ENCODE measurements around the gene PERM1.
A peak's percentile ranks its signal among the peaks of the same experiment; 100 is the strongest.
"Not testable (repeated sequence)": the region's sequence is repeated elsewhere in the genome, so short reads cannot be mapped to it uniquely, and the experiment has no call there.

The PERM1 gene

DNA sequence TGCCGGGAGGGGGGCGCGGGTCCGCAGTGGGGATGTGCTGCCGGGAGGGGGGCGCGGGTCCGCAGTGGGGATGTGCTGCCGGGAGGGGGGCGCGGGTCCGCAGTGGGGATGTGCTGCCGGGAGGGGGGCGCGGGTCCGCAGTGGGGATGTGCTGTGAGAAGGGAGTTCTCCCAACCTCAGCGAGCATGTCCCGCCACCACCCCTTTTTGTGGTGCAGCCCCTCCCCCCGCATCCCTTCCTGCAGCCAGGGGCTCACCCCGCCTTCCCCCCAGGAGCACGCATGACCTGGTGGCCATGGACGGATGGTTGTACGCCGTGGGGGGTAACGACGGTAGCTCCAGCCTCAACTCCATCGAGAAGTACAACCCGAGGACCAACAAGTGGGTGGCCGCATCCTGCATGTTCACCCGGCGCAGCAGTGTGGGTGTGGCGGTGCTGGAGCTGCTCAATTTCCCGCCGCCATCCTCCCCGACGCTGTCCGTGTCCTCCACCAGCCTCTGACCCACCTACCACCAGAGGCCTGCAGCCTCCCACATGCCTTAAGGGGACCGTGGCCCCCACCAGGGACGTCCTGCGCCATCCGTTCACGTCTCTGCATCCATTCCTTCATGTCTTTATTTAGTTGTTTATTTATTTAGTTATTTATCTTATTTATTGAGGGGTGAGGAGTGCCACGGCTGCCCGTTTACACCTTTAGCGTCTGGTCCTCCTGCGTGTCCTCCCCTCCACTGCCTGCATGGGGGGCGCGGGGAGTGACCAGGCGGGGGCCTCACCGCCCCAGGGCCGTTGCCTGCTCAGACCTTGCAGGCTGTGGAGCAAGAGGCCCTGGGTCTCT, 17.0 kb downstream of the PERM1 start:
- no peak for DNase-seq

GRCh38 chr1:963746-964525, 18.0 kb downstream of the PERM1 start:
- no peak for DNase-seq

DNA sequence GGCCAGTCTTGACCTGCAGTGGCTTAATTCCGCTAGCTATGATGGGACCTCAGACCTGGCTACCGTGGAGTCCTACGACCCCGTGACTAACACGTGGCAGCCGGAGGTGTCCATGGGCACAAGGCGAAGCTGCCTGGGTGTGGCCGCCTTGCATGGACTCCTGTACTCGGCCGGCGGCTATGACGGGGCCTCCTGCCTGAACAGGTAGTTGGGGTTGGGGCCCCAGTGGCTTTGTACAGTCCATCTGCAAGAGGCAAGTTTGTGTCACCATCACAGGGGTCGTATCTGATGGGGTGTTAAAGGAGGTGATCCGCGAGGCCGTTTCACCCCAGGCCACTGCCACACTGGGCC, 18.6 kb downstream of the PERM1 start:
- no peak for DNase-seq

- no peak for DNase-seq
Measured at GRCh38 chr1:962381-963300, 19.3 kb downstream of the PERM1 start.

- peak in 1 of 3 donors; percentile 30 for DNase-seq
Measured at GRCh38 chr1:961132-961669, 20.7 kb downstream of the PERM1 start.

DNA sequence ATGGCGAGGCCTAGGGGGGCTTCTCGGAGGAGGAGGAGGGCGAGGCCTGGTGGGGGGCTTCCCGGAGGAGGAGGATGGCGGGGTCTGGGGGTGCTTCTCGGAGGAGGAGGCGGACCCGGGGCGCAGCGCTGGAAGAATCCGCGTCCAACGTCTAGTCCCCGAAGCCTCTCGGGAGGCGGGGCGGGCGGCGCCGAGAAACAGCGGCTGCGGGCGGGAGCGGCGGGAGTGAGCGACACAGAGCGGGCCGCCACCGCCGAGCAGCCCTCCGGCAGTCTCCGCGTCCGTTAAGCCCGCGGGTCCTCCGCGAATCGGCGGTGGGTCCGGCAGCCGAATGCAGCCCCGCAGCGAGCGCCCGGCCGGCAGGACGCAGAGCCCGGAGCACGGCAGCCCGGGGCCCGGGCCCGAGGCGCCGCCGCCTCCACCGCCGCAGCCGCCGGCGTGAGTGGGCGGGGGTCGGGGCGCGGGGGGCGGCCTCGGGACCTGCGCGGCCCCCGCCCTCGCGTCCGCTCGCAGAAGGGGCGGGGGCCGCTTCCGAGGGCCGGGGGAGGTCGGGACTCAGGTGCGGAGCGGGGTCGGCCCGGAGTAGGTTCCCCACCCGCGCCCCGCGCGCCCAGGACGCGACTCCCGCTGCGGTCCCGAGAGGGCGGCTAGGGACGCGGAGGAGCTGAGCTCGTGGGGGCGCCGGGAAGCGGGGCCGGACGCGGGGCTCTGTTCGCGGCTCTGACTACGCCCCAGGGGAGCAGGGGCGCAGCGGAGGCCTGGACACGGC, 21.3 kb downstream of the PERM1 start, which contains the start of gene KLHL17:
Gene KLHL17, plus strand, starts transcription at position 222 of the 769 bp plus-strand sequence. Its CDS starts 110 bp downstream, at position 332.
- DNase-seq, result peak; percentile 77 to 93 (median 85)

DNA sequence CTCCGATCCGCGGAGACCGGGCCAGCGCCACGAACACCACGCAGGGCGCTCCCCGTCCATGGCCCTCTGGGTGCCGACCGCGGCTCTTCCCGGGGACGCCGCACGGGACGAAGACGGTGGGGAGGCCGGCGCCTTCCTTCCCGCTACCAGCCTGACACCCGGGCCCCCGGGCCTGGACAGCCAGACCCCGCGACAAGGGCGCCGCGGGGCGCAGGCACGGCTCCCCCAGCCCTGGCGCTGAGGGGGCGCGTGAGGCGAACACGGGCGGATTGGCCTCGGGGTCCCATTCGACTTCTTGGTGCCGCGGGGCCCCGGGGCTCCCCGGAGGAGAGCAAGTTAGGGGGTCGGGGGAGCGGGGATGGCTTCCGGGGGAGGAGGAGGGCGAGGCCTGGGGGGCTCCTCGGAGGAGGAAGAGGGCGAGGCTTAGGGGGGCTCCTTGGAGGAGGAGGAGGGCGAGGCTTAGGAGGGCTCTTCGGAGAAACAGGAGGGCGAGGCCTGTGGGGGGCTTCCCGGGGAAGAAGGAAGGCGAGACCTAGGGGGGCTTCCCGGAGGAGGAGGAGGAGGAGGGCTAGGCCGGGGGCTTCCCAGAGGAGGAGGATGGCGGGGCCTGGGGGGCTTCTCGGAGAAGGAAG, 22.0 kb downstream of the PERM1 start:
- DNase-seq, result no peak

DNA sequence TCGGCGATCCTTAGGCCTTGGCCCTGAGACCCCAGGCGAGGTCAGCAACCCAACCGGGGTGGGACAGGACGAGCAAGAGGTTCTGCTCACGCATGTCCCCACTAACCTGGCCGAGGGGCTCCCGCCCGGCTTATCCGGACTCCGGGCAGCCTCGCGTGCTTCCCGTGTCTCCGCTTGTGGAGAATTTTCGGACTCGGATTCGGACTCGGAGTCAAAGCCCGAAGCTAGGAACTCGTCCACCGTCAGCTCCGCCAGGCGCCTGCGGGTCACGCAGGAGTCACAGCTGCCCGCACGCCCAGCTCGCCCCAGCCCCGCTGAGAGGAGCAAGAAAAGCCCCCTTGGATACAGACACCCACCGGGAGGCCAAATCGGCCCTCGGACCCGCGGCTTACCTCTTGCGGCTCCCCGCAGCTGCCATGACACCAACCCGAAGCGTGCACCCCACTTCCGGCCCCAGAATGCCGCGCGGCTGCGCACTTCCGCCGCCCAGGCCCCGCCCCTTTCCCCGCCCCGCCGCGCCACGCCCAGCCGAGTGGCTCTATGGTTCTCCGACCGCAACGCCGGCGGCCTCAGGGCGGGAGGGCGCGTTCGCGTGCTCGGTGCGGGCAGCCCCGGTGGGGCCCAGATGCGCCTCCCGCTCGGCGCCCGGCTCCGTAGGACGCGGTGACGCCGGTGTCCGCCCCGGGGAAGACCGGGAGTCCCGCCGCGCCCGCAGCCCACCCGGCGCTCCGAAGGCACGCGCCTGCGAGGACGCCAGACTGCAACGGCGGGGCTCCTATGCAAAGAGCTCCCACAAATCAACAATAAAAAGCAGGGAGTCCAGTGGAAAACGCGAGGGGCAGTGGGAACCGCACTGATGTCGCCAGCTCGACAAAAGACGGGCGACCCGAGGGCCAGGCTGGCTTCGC, 22.8 kb downstream of the PERM1 start, which contains the start of gene NOC2L:
Gene NOC2L, minus strand, starts transcription at position 434 of the 908 bp plus-strand sequence. Its CDS starts 16 bp downstream, at position 418.
- DNase-seq, result peak; percentile 91 to 97 (median 97)

DNA sequence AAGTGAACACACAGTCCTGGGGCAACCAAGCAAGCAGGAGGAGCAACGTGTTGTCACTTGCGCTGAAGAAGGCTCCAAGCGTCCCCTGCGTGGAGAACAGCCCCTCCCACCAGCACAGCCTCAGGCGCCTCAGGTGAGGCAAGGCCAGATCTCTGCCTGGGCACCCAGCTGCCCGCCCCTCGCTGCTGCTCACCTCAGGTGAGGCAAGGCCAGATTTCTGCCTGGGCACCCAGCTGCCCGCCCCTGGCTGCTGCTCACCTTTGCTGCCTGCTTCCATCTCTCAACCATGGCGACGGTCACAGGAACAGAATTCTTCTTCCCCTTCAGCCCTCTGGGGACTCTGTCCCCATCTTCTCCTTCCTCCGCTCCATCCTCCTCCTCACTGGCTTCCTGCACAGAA, 25.3 kb downstream of the PERM1 start:
- no peak for DNase-seq

DNA sequence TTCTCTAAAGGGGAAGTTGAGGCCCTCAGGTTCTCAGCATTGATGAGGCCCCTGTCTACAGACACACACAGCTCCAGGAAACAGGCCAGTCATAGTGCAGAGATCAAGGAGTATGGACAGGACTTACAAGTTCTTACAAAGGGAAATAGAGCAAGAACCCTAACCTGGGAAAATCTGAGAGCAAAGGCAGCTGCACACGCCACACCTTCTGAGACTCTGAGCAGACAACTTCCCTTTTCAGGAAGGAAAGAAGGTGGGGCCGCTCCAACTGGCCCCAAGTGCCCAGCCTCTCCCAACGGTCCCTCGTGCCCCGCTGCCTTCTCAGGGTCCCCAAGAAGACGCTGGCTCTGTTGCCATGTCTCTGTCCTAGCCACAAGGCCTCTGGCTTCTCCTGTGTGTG, 26.4 kb downstream of the PERM1 start:
- DNase-seq, result peak in 1 of 3 donors; percentile 16

GRCh38 chr1:954927-955326, 27.0 kb downstream of the PERM1 start:
- no peak for DNase-seq

DNA sequence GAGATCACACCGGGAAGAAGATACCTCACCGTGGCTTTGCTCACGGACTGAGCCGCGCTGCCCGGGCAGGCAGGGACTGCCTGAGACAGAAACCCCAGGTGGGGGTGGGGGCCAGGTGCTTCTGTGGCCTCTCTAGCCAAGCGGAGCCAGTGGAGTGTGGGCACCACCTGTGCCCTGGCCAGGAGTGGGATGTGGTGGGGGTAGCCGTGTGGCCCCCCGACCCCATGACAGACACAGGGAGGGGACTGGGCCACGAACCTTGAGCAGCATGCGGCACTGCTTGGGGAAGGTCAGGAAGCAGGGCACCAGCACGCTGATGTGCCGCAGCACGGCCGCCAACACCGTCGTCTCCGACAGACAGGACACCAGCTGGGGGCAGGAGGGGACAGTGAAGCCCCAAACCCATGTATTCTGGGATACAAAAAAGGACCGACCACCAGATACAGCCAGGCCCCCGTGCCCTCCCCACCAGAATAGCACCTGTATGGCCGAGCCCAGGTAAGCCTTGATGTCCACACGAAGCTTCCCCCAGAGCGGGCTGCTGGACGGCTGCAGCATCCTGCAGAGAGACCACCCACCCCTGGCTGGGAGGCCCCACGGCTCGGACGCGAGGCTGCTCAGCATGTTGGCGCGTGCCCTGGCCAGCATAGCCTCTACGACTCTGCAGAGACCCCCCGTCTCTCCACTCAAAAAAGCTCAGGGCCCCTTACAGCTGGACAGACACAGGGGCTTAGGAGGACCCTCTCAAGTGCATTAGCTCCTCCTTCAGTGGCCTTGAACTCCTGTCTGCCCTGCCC, 28.2 kb downstream of the PERM1 start:
- DNase-seq, result no peak

DNA sequence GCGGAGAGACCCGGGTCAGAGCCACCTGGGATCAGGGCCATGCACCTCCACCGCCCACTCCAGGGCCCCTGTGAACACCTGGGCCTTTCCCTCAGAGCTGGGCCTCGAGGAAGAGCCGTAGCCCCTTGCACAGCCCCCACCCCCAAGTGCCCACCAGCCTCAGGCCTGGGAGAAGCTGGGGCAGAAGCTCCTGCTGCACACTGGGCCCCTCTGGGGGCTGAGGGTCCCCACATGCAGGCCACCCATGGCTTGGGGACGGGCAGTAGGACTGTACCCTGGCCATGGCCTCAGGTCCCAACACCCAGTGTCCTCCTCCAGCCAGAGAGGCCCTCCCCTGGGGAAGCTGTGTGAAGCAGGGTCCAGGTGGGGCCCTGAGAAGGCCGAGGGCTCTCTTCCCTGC, 29.3 kb downstream of the PERM1 start:
- no peak for DNase-seq

- DNase-seq, result no peak
Measured at GRCh38 chr1:952201-952600, 29.7 kb downstream of the PERM1 start.

- DNase-seq, result peak in 1 of 3 donors; percentile 22
Measured at GRCh38 chr1:951364-951763, 30.5 kb downstream of the PERM1 start.

GRCh38 chr1:950881-951280, 31.0 kb downstream of the PERM1 start:
- no peak for DNase-seq

DNA sequence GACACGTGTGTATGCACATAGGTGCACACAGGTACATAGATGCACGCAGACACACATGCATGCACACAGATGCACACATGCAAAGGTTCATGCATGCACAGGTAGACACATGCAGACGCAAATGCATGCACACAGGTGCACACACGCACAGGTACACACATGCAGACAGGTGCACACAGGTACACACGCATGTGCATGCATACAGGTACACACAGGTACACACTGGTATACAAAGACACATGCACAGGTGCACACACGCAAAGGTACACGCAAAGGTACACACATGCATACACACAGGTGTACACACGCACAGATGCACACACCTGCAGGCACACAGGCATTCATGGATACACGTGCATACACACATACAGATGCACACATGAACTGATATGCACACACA, 31.6 kb downstream of the PERM1 start:
- DNase-seq, result no peak

- DNase-seq, result no peak
Measured at GRCh38 chr1:947958-948357, 33.9 kb downstream of the PERM1 start.

DNA sequence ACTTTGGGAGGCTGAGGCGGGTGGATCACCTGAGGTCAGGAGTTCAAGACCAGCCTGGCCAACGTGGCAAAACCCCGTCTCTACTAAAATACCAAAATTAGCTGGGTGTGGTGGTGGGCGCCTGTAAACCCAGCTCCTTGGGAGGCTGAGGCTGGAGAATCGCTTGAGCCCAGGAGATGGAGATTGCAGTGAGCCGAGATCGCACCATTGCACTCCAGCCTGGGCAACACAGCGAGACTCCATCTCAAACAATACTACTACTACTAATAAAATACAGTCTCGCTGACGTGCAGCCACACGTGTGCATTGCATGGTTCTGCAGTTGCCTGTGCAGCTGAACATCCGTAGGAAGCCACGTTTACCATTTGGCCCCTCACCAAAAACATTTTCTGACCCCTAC, 35.1 kb downstream of the PERM1 start:
- not testable (repeated sequence) for DNase-seq

Data from suppressor macrophage treated with lipopolysaccharide for 1 hour (primary cell).